ENCODE results near the gene CNTNAP2. TPM values are rescaled to one million over a fixed set of nuclear protein-coding genes. Genes with fewer than 3 reads are reported as not detected.
A peak's percentile ranks its signal among the peaks of the same experiment; 100 is the strongest.
"Not testable (repeated sequence)": the region's sequence is repeated elsewhere in the genome, so short reads cannot be mapped to it uniquely, and the experiment has no call there.

Gene CNTNAP2
- total RNA-seq, 1 experiment from 2014 or later: 64.5 TPM

DNA sequence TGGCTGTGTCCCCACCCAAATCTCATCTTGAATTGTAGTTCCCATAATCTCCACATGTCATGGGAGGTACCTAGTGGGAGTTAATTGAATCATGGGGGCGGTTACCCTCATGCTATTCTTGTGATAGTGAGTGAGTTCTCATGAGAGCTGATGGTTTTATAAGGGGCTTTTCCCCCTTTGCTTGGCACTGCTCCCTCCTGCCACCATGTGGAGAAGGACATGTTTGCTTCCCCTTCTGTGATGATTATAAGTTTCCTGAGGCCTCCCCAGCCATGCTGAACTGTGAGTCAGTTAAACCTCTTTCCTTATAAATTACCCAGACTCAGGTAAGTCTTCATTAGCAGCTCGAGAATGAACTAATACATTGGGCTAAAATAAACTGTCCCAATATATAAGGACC is 1482.1 kb downstream of the CNTNAP2 start:
- not testable (repeated sequence) for H3K14ac ChIP-seq (ENCODE audit: insufficient read depth, low read length); H3K79me1 ChIP-seq (ENCODE audit: insufficient read depth, low read depth, low read length, poor library complexity, severe bottlenecking); H3K4me1 ChIP-seq (ENCODE audit: insufficient read depth, low read length); H3K27ac Mint-ChIP-seq; H2BK20ac ChIP-seq (ENCODE audit: low read depth, low read length, poor library complexity, severe bottlenecking); H3K56ac ChIP-seq (ENCODE audit: insufficient read length, low read depth, low read length); H2BK120ac ChIP-seq (ENCODE audit: low read depth, low read length, poor library complexity, severe bottlenecking); H3K79me2 ChIP-seq (ENCODE audit: insufficient read depth, low read length); H3K9me3 ChIP-seq (ENCODE audit: control insufficient read depth, low read depth, low read length); H3K23me2 ChIP-seq (ENCODE audit: insufficient read length, low read depth, low read length, poor library complexity, severe bottlenecking); H3K4ac ChIP-seq (ENCODE audit: low read depth, low read length); H3K27me3 ChIP-seq (ENCODE audit: insufficient read depth, low read length); H3K4me3 Mint-ChIP-seq; DNase-seq; H3K9ac ChIP-seq (ENCODE audit: extremely low read depth, insufficient read length, low read length); H4K91ac ChIP-seq (ENCODE audit: insufficient read length, low read depth, low read length); H3K9me3 Mint-ChIP-seq; H2AFZ ChIP-seq (ENCODE audit: low read length); H3K27me3 Mint-ChIP-seq (ENCODE audit: low read depth); H3K18ac ChIP-seq (ENCODE audit: insufficient read length, low read depth, low read length); H3K27ac ChIP-seq (ENCODE audit: insufficient read length, low read depth, low read length); H3T11ph ChIP-seq (ENCODE audit: low read length); H4K20me1 ChIP-seq (ENCODE audit: control insufficient read depth, insufficient read depth, insufficient read length); H2BK12ac ChIP-seq (ENCODE audit: insufficient read length, low read depth, low read length); H4K8ac ChIP-seq (replicated peaks; ENCODE audit: insufficient read length, low read depth, low read length); H2BK5ac ChIP-seq (ENCODE audit: insufficient read length, low read length); H2AK5ac ChIP-seq (ENCODE audit: insufficient read length, low read length); H3K23ac ChIP-seq (ENCODE audit: insufficient read length, low read depth, low read length); H4K5ac ChIP-seq (ENCODE audit: insufficient read length, low read depth, low read length); H3K4me2 ChIP-seq (ENCODE audit: insufficient read depth, insufficient read length, low read length); H2BK15ac ChIP-seq (ENCODE audit: low read depth, low read length)
- Mint-ChIP-seq H3K4me1 (peaks cover 6 to 15% of the 10 kb centered on the region in 2 experiments), H3K36me3 (ENCODE audit: insufficient read depth in 1 of 3, low read depth in 3 of 3) (peaks cover 4 to 11% (median 4%) of the 10 kb centered on the region in 3 experiments; a peak in 6 of 7 replicates)
- TF ChIP-seq, protein P1, sequence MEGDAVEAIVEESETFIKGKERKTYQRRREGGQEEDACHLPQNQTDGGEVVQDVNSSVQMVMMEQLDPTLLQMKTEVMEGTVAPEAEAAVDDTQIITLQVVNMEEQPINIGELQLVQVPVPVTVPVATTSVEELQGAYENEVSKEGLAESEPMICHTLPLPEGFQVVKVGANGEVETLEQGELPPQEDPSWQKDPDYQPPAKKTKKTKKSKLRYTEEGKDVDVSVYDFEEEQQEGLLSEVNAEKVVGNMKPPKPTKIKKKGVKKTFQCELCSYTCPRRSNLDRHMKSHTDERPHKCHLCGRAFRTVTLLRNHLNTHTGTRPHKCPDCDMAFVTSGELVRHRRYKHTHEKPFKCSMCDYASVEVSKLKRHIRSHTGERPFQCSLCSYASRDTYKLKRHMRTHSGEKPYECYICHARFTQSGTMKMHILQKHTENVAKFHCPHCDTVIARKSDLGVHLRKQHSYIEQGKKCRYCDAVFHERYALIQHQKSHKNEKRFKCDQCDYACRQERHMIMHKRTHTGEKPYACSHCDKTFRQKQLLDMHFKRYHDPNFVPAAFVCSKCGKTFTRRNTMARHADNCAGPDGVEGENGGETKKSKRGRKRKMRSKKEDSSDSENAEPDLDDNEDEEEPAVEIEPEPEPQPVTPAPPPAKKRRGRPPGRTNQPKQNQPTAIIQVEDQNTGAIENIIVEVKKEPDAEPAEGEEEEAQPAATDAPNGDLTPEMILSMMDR (conservative IDR thresholded peaks at IDR 0.05): peak; percentile 64
- no CpG with 5 or more reads among the region's 2 CpGs for WGBS (ENCODE audit: extremely low coverage, insufficient read length, low lambda C conversion rate)
